Fibroblast of mammary gland (primary cell): ENCODE measurements around the gene PHF20.
"Not testable (repeated sequence)": the region's sequence is repeated elsewhere in the genome, so short reads cannot be mapped to it uniquely, and the experiment has no call there.

Experiments
- DNase-seq: peaks from one replicate; pipeline ENCODE4 v3.0.0-alpha.2; 2010; ENCODE audit warnings: low read depth
- H3K4me3 ChIP-seq: 2 replicates; pipeline ENCODE4 v1.5.1; 2011; ENCODE audit warnings: low read depth, mild to moderate bottlenecking, low read length, moderate library complexity; ENCODE audit not compliant: control insufficient read depth
- TF ChIP-seq, protein P1 (sequence below): conservative IDR thresholded peaks from 2 replicates; pipeline ENCODE4 v1.5.1; 2011; ENCODE audit warnings: low read depth, low read length, inconsistent platforms; ENCODE audit not compliant: control insufficient read depth, insufficient read depth

Gene PHF20

DNA sequence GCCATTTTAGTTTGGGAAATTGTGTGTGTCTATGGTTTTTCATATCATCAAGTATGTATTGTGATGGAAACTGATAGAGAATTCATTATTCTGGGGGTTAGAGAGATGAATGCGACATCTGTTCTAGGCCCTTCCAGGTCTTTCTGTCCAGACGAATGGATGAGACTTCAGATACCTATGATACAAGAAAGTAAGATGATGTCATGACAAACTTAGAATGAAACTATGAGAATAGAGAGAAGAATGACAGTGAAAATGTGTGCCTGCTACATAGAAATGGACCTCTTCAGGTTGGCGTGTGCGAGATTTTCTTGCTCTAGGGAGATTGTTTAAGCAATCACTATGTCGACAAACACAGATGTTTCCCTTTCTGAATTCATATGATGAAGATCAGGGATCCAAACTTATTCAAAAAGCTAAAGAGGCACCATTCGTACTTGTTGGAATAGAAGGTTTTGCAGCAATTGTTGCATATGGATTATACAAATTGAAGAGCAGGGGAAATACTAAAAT, 106.4 kb downstream of the PHF20 start:
- no peak for DNase-seq
- TF ChIP-seq, protein P1, sequence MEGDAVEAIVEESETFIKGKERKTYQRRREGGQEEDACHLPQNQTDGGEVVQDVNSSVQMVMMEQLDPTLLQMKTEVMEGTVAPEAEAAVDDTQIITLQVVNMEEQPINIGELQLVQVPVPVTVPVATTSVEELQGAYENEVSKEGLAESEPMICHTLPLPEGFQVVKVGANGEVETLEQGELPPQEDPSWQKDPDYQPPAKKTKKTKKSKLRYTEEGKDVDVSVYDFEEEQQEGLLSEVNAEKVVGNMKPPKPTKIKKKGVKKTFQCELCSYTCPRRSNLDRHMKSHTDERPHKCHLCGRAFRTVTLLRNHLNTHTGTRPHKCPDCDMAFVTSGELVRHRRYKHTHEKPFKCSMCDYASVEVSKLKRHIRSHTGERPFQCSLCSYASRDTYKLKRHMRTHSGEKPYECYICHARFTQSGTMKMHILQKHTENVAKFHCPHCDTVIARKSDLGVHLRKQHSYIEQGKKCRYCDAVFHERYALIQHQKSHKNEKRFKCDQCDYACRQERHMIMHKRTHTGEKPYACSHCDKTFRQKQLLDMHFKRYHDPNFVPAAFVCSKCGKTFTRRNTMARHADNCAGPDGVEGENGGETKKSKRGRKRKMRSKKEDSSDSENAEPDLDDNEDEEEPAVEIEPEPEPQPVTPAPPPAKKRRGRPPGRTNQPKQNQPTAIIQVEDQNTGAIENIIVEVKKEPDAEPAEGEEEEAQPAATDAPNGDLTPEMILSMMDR, result no peak
- H3K4me3 ChIP-seq, result no peak overlapping the region

DNA sequence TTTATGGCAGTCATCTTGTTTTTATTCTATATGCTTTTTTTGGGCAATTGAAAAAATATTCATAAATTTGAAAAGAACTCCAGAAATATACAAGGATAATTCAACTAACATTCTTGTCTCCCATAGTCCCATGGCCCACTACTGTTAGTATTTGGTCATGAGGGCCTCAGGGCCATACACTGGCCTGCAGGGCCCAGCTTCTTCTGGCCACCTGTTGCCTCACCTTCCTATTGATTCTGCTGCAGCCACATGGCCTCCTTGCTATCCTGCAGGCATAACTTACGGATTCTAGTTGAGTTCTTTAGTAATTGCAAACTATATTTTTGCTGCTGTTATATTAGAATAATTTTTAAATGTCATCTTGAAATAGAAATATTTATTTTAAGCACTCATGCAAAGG, 109.9 kb downstream of the PHF20 start:
- no peak overlapping the region for H3K4me3 ChIP-seq
- TF ChIP-seq, protein P1, result no peak
- no peak for DNase-seq

DNA sequence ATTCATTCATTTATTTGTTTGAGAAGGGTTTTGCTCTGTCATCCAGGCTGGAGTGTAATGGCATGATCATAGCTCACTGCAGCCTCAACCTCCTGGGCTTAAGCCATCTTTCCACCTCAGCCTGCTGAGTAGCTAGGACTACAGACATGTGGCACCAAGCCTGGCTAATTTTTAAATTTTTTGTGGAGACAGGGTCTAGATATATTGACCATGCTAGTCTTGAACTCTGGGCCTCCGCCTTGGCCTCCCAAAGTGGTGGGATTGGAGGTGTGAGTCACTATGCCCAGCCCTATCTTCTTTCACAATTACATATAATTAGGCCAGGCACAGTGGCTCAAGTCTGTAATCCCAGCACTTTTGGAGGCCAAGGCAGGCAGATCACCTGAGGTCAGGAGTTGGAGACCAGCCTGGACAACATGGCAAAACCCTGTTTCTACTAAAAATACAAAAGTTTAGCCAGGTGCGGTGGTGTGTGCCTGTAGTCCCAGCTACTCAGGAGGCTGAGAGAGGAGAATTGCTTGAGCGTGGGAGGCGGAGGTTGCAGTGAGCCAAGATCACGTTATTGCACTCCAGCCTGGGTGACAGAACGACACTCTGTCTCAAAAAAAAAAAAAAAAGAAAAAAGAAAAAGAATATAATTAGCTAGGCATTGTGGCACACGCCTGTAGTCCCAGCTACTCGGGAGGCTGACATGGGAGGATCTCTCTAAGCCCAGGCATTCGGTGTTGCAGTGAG, 110.8 kb downstream of the PHF20 start:
- not testable (repeated sequence) for H3K4me3 ChIP-seq
- peak; percentile 53 for DNase-seq

DNA sequence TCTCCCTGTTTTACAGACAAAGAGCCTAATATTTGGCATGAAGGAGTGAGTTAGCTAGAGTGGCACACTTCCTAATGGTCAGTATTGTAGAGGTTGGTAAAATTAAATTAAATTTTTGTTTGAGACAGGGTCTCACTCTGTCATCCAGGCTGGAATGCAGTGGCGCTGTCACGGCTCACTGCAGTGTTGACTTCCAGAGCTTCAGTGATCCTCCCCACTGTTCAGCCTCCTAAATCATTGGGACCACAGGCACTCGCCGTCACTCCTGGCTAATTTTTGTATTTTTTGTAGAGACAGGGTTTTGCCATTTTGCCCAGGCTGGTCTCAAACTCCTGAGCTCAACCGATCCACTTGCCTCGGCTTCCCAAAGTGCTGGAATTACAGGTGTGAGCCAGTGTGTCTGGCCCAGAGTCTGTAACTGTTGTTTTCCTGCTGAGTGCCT, 111.5 kb downstream of the PHF20 start:
- no peak for DNase-seq
- peak overlapping the region; percentile 11 for H3K4me3 ChIP-seq
- TF ChIP-seq, protein P1, result no peak

DNA sequence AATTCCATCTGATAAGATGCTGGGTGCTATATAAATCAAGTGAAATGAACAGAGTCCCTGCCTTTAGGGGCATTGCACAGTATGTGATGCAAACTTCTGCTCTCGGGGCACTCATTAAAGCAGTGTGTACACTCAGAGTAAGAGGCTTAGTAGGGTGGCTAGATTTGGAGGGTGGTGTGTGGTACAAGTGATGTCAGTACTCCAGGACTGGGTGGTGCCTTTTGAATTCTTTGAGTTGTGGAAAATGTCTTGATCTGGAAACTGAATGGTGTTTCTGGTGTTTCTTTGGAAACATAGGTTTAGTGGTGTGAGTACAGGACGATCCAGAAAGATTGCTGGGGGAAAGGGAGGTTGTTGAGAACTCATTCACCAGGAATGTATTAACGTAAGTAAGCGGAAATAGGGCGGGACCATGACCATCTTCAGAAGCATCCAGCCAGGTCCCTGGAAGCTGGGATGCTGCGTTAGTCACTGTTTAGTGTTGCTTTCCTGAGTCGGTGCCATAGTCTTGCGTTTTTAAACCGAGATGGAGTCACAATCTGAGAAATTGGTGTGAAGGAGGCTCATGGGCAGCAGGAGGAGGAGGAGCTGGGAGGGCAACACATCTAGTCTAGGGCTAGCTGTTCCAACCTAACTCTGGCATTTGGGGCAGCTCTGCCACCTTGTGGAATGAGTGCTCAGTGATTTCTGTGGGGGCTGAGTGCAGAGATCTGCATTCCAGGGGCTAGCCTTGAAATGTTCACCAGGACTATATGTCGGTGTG, 112.1 kb downstream of the PHF20 start:
- DNase-seq, result peak; percentile 100
- TF ChIP-seq, protein P1, result peak; percentile 66
- peak overlapping the region; percentile 11 for H3K4me3 ChIP-seq

DNA sequence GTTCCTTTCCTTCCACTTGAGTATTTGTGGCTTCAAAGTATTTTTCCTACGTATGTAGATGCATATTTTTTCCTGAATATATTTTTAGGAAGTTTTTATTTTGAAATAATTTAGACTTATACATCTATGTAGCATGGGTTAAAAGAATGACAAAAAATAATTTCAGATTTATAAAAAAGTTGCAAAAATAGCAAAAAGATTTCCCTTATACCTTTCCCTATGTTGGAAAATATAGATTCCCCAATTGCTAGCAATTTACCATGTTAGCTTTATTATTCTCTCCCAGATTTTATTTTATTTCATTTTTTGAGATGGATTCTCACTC, 112.7 kb downstream of the PHF20 start:
- peak overlapping the region; percentile 9 for H3K4me3 ChIP-seq
- DNase-seq, result no peak
- TF ChIP-seq, protein P1, result no peak

DNA sequence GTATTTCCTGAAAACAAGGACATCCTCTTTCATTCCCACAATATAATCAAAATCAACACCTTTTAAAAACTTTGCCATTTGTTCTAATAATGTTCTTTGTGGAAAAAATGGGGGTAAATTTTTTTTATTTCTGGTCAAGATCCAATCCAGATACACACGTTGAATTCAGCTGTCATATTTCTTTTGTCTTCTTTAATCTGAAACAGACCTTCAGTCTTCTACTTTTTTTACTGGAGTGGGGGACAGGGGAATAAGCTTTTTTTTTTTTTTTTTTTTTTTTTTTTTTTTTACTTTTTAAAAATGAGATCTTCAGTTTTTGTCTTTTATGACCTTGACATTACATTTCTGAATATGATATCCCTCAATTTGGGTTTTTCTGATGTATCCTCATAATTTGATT, 113.4 kb downstream of the PHF20 start:
- no peak overlapping the region for H3K4me3 ChIP-seq
- no peak for DNase-seq
- TF ChIP-seq, protein P1, result no peak
